HepG2 (cell line): ENCODE measurements around the gene MYO5B. TPM values are rescaled to one million over a fixed set of nuclear protein-coding genes. Genes with fewer than 3 reads are reported as not detected.

Experiments
- HNF4A ChIP-seq: sonication (generic); formaldehyde crosslinking; IDR thresholded peaks from 2 replicates; pipeline ENCODE4 v1.4.0; 2020; ENCODE audit warnings: missing genetic modification reagents
- MEIS2 ChIP-seq: sonication (generic); formaldehyde crosslinking; IDR thresholded peaks from 2 replicates; pipeline ENCODE4 v1.9.0; 2021; ENCODE audit warnings: mild to moderate bottlenecking, missing genetic modification reagents
- NR2F6 ChIP-seq, 2 experiments: IDR thresholded peaks; 2 replicates each; pipeline ENCODE4 v1.6.1; 2016; ENCODE audit warnings: antibody characterized with exemption in 1 of 2, mild to moderate bottlenecking in 1 of 2
- SMC3 ChIP-seq: IDR thresholded peaks from 2 replicates; pipeline ENCODE4 v1.6.1; 2011; ENCODE audit warnings: low read length, improper control_type of control experiment
- polyA plus RNA-seq, 8 experiments: library from polyadenylated mRNA; depleted of rRNA in 3 of 8; stranded (reverse) in 7 of 8; unstranded in 1 of 8; fragments of >200 nt; fragmentation: Illumina TruSeq in 4 of 8; extraction: Trizol in 4 of 8; gene quantifications; 2 replicates each; pipeline versions ENCODE4 v1.2.1 to v1.2.3, GENCODE V29; 2011 to 2016; ENCODE audit warnings: low read depth in 4 of 8, missing spikeins in 1 of 8, mixed read lengths in 1 of 8; ENCODE audit not compliant: insufficient read depth in 1 of 8
- total RNA-seq, 5 experiments: library from RNA; depleted of rRNA; stranded (reverse); fragments of >200 nt; fragmentation: Illumina TruSeq; extraction: Trizol; gene quantifications; 2 replicates each; pipeline ENCODE4 v1.2.3, GENCODE V29; 2016; ENCODE audit warnings: low read depth in 1 of 5
- TF ChIP-seq, protein P1 (sequence below), 2 experiments: sonication (generic) in 1 of 2; formaldehyde crosslinking in 1 of 2; IDR thresholded peaks; 2 replicates each; pipeline versions ENCODE4 v1.4.0 to v1.6.1; 2016 to 2020; ENCODE audit warnings: borderline replicate concordance in 1 of 2, low read depth in 1 of 2, mild to moderate bottlenecking in 1 of 2, missing genetic modification reagents in 1 of 2
- TF ChIP-seq, protein P2 (sequence below): sonication (generic); formaldehyde crosslinking; IDR thresholded peaks from 2 replicates; pipeline ENCODE4 v1.8.1; 2023; ENCODE audit warnings: mild to moderate bottlenecking, missing genetic modification reagents
- TF ChIP-seq, protein P3 (sequence below): sonication (generic); formaldehyde crosslinking; IDR thresholded peaks from 2 replicates; pipeline ENCODE4 v1.5.1; 2020; ENCODE audit warnings: mild to moderate bottlenecking, missing genetic modification reagents, moderate library complexity
- TF ChIP-seq, protein P4 (sequence below): sonication (generic); formaldehyde crosslinking; IDR thresholded peaks from 2 replicates; pipeline ENCODE4 v1.5.0; 2020; ENCODE audit warnings: mild to moderate bottlenecking, missing genetic modification reagents
- TF ChIP-seq, protein P5 (sequence below): IDR thresholded peaks from 2 replicates; pipeline ENCODE4 v1.4.0; 2020; ENCODE audit warnings: mild to moderate bottlenecking, missing genetic modification reagents
- TF ChIP-seq, protein P6 (sequence below): sonication (generic); formaldehyde crosslinking; IDR thresholded peaks from 2 replicates; pipeline ENCODE4 v1.4.0; 2020; ENCODE audit warnings: missing genetic modification reagents, borderline replicate concordance

The MYO5B gene
- total and polyA plus RNA-seq, 2 of the 13 experiments (the other 11 are each of a cell fraction or from before 2014, with no cell fraction given) = 13.1 to 24.0 TPM

DNA sequence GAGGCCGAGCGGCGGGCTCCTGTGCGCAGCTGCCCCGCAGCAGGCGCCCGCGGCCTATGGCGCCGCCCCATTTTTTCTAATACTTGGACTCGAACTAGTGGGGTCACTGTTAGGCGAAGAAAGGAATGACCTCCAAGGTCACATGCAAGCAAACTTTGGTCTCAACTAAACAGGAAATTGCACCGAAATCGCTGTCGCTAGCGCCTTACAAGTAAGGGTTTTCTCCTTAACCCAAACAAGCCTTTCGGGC, 382.0 kb downstream of the MYO5B start (continued):
- TF ChIP-seq HNF4A (CRISPR knock-in tag) (peak; percentile 30; the same call in 1 of the 2 replicates), MEIS2 (no peak), NR2F6 (IDR thresholded peaks at IDR 0.05) (peak; percentile 51), NR2F6 (CRISPR knock-in tag; IDR thresholded peaks at IDR 0.05) (no peak; the same call in 1 of the 2 replicates), SMC3 (no peak)
- TF ChIP-seq, protein P1, sequence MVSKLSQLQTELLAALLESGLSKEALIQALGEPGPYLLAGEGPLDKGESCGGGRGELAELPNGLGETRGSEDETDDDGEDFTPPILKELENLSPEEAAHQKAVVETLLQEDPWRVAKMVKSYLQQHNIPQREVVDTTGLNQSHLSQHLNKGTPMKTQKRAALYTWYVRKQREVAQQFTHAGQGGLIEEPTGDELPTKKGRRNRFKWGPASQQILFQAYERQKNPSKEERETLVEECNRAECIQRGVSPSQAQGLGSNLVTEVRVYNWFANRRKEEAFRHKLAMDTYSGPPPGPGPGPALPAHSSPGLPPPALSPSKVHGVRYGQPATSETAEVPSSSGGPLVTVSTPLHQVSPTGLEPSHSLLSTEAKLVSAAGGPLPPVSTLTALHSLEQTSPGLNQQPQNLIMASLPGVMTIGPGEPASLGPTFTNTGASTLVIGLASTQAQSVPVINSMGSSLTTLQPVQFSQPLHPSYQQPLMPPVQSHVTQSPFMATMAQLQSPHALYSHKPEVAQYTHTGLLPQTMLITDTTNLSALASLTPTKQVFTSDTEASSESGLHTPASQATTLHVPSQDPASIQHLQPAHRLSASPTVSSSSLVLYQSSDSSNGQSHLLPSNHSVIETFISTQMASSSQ (IDR thresholded peaks at IDR 0.05; ENCODE audit: low read depth) = no peak
- TF ChIP-seq, protein P1 (CRISPR knock-in tag; IDR thresholded peaks at IDR 0.05; ENCODE audit: borderline replicate concordance) = no peak
- TF ChIP-seq, protein P2, sequence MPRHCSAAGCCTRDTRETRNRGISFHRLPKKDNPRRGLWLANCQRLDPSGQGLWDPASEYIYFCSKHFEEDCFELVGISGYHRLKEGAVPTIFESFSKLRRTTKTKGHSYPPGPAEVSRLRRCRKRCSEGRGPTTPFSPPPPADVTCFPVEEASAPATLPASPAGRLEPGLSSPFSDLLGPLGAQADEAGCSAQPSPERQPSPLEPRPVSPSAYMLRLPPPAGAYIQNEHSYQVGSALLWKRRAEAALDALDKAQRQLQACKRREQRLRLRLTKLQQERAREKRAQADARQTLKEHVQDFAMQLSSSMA (CRISPR knock-in tag) = no peak
- TF ChIP-seq, protein P3, sequence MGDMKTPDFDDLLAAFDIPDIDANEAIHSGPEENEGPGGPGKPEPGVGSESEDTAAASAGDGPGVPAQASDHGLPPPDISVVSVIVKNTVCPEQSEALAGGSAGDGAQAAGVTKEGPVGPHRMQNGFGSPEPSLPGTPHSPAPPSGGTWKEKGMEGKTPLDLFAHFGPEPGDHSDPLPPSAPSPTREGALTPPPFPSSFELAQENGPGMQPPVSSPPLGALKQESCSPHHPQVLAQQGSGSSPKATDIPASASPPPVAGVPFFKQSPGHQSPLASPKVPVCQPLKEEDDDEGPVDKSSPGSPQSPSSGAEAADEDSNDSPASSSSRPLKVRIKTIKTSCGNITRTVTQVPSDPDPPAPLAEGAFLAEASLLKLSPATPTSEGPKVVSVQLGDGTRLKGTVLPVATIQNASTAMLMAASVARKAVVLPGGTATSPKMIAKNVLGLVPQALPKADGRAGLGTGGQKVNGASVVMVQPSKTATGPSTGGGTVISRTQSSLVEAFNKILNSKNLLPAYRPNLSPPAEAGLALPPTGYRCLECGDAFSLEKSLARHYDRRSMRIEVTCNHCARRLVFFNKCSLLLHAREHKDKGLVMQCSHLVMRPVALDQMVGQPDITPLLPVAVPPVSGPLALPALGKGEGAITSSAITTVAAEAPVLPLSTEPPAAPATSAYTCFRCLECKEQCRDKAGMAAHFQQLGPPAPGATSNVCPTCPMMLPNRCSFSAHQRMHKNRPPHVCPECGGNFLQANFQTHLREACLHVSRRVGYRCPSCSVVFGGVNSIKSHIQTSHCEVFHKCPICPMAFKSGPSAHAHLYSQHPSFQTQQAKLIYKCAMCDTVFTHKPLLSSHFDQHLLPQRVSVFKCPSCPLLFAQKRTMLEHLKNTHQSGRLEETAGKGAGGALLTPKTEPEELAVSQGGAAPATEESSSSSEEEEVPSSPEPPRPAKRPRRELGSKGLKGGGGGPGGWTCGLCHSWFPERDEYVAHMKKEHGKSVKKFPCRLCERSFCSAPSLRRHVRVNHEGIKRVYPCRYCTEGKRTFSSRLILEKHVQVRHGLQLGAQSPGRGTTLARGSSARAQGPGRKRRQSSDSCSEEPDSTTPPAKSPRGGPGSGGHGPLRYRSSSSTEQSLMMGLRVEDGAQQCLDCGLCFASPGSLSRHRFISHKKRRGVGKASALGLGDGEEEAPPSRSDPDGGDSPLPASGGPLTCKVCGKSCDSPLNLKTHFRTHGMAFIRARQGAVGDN (CRISPR knock-in tag) = no peak; the same call in 1 of the 2 replicates
- TF ChIP-seq, protein P4, sequence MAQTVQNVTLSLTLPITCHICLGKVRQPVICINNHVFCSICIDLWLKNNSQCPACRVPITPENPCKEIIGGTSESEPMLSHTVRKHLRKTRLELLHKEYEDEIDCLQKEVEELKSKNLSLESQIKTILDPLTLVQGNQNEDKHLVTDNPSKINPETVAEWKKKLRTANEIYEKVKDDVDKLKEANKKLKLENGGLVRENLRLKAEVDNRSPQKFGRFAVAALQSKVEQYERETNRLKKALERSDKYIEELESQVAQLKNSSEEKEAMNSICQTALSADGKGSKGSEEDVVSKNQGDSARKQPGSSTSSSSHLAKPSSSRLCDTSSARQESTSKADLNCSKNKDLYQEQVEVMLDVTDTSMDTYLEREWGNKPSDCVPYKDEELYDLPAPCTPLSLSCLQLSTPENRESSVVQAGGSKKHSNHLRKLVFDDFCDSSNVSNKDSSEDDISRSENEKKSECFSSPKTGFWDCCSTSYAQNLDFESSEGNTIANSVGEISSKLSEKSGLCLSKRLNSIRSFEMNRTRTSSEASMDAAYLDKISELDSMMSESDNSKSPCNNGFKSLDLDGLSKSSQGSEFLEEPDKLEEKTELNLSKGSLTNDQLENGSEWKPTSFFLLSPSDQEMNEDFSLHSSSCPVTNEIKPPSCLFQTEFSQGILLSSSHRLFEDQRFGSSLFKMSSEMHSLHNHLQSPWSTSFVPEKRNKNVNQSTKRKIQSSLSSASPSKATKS (CRISPR knock-in tag) = no peak
- TF ChIP-seq, protein P5, sequence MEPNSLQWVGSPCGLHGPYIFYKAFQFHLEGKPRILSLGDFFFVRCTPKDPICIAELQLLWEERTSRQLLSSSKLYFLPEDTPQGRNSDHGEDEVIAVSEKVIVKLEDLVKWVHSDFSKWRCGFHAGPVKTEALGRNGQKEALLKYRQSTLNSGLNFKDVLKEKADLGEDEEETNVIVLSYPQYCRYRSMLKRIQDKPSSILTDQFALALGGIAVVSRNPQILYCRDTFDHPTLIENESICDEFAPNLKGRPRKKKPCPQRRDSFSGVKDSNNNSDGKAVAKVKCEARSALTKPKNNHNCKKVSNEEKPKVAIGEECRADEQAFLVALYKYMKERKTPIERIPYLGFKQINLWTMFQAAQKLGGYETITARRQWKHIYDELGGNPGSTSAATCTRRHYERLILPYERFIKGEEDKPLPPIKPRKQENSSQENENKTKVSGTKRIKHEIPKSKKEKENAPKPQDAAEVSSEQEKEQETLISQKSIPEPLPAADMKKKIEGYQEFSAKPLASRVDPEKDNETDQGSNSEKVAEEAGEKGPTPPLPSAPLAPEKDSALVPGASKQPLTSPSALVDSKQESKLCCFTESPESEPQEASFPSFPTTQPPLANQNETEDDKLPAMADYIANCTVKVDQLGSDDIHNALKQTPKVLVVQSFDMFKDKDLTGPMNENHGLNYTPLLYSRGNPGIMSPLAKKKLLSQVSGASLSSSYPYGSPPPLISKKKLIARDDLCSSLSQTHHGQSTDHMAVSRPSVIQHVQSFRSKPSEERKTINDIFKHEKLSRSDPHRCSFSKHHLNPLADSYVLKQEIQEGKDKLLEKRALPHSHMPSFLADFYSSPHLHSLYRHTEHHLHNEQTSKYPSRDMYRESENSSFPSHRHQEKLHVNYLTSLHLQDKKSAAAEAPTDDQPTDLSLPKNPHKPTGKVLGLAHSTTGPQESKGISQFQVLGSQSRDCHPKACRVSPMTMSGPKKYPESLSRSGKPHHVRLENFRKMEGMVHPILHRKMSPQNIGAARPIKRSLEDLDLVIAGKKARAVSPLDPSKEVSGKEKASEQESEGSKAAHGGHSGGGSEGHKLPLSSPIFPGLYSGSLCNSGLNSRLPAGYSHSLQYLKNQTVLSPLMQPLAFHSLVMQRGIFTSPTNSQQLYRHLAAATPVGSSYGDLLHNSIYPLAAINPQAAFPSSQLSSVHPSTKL (CRISPR knock-in tag) = no peak
- TF ChIP-seq, protein P6, sequence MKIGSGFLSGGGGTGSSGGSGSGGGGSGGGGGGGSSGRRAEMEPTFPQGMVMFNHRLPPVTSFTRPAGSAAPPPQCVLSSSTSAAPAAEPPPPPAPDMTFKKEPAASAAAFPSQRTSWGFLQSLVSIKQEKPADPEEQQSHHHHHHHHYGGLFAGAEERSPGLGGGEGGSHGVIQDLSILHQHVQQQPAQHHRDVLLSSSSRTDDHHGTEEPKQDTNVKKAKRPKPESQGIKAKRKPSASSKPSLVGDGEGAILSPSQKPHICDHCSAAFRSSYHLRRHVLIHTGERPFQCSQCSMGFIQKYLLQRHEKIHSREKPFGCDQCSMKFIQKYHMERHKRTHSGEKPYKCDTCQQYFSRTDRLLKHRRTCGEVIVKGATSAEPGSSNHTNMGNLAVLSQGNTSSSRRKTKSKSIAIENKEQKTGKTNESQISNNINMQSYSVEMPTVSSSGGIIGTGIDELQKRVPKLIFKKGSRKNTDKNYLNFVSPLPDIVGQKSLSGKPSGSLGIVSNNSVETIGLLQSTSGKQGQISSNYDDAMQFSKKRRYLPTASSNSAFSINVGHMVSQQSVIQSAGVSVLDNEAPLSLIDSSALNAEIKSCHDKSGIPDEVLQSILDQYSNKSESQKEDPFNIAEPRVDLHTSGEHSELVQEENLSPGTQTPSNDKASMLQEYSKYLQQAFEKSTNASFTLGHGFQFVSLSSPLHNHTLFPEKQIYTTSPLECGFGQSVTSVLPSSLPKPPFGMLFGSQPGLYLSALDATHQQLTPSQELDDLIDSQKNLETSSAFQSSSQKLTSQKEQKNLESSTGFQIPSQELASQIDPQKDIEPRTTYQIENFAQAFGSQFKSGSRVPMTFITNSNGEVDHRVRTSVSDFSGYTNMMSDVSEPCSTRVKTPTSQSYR (CRISPR knock-in tag) = no peak
